Erythroblast (primary cell): ENCODE measurements around the gene CCNG2.

Experiments
- DNase-seq, 2 experiments: peaks; one replicate each; lab custom pipeline; 2025; lab: John Stamatoyannopoulos, UW
- GATA1 ChIP-seq: IDR thresholded peaks from 2 replicates; pipeline ENCODE4 v1.6.1; 2011; ENCODE audit warnings: low read depth, mild to moderate bottlenecking, control low read depth, low read length, moderate library complexity
- POLR2A ChIP-seq: IDR thresholded peaks from 2 replicates; pipeline ENCODE4 v1.6.1; 2011; ENCODE audit warnings: mild to moderate bottlenecking, low read length

Gene CCNG2, protein sequence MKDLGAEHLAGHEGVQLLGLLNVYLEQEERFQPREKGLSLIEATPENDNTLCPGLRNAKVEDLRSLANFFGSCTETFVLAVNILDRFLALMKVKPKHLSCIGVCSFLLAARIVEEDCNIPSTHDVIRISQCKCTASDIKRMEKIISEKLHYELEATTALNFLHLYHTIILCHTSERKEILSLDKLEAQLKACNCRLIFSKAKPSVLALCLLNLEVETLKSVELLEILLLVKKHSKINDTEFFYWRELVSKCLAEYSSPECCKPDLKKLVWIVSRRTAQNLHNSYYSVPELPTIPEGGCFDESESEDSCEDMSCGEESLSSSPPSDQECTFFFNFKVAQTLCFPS

DNA sequence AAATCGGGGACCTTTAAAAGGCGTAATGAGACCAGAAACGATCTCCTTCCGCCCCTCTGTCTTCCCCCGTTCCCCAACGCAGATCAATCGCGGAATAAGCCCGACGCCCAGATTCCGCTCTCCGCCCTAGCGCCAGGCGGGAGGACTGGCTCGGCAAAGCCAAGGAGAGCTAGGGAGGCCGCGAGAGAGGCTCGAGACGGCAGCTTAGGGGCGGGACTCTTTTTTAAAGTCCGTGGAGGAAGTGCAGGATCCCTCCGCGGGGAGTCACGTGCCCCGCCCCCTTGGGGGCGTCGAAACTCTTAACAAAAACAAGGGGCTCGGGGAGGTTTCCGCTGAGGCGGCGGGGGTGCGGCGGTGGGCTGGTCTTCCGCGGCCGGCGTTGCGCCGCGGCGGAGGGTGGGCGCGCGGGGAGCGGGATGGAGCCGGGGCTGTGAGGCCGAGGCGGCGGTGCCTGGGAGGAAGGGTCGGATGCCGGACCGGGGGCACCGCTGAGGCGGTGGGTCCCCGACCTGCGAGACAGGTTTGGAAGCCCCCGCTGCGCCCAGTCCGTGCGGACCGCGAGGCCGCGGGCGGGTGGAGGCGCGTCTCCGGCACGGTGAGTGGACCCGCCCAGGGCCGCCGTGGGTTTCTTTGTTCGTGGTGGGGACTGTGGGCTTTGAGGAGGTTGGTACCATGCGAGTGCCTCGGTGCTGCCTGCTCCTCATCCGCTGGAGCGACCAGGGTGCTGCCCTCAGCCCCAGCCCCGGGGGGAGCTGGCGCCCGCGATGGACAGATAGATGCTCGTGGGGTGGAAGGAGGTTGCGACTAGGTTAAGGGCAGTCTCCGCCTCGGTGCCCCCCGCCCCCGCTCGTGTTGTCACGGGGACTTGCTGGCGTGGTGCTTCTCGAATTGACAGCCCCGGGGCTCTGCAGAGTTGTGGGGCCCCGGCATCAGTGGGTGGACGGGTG is at the start of gene CCNG2:
CCNG2 (plus strand) TSS at position 296 of the 947 bp plus-strand sequence. CDS start 1,326 bp downstream, outside the sequence.
- peak; percentile 92 to 93 for DNase-seq
- no peak for TF ChIP-seq GATA1
- TF ChIP-seq POLR2A: peak; percentile 11

DNA sequence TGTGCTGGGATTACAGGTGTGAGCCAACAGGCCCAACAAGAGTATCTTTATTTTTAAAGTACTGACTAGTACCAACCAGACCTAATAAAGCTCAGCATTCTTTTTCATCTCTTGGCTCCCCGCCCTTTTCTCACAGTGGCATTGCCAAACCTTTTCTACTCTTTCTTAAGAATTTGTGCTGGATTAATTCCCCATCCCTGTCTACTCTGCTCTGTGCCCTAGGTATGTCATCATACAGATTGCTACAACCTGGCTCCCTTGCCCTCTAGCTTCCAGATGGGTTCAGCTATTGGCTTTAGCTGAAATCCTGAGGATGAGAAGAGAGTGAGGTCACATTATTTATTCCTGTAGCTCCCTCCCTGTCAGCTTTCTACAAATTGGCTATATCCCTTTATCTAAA is 46.3 kb upstream of the CCNG2 start:
- no peak for TF ChIP-seq POLR2A
- TF ChIP-seq GATA1: no peak
- DNase-seq: no peak

DNA sequence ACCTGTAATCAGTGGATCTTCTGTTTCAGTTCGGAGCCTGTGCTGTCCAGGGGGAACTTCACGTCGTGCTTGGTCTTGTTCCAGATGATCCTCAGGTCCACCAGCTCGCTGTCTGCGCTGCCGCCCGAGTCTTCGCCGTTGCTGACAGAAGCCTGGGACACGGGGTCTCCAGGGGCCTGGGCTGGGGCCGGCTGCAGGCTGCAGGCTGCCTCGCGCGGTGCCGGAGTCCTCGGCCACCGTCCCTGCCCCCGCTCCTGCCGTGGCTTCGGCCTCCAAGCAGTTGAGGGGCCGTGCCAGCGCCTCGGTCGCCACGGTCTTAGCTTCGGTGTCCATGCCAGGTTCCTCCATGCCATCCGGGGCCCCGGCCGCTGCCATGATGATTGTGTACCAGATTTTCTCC is 43.9 kb upstream of the CCNG2 start:
- TF ChIP-seq GATA1: no peak
- DNase-seq: no peak

DNA sequence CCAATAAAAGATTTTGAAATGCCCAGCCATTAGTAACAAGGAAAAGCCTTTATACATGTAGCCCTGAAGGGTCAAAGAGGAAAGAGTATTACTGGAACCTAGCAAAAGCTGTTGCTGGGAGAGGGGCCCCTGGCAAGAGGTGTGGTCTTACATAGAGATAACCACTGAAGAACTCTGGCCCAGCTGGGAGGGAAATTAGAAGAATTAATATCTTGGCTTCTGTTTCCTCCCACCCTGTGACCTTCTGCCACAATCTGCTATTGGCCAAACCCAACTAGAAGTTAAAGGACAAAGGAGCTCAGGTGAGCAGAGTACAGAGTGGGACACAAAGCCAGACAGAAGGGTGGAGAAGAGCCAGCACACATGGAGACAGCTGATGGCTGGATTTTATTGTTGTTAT is 39.3 kb upstream of the CCNG2 start:
- TF ChIP-seq POLR2A (no peak), GATA1 (no peak)
- DNase-seq: peak in 1 of 2 experiments; percentile 8

DNA sequence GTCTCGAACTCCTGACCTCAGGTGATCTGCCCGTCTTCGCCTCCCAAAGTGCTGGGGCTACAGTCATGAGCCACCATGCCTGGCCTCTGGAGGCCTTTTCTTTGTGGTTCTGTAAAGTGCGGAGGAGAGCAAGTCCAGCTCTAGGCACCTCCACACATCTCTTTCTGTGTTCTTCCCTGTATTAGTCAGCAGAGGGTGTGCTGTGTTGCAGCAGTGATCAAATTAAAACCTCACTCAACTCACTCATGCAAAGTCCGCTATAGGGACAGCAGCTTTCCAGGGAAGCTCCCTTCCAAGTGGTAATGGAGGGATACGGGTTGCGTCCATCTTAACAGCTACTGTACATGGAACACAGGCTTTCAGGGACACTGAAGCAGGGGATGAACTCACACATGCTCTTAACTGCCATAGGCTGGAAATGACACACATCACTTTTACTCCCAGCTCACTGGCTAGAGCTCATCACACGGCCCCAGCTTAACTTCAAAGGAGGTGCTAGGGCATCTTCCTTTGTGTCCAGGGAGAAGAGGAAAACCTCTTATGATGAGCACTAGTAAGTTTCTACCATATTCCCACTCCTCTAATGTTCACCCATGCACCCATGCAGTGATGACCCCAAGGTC is 36.0 kb upstream of the CCNG2 start:
- DNase-seq: no peak
- TF ChIP-seq GATA1 (no peak), POLR2A (no peak)

DNA sequence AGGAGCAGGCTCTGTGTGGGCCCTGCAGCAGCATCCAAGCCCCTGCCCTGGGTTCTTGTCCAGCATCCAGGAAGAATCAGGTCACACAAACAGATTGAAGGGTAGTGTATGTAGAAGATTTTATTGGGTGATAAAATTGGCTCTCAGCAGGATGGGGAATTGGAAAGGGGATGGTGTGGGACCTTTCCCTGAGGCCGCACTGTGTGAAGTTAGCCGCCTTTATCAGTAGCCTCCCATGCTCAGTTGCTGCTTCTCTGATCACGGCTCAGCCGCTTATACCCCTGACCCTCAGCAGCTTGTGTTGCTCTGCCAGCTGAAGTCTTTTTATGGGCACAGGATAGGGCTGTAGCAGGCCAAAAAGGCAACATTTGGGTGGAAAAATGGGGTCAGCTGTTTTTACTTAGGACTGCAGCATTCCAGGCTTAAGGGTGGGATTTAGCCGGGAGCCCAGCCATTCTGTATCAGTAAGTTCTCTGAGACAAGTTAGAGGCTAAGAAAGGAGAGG is 35.2 kb upstream of the CCNG2 start:
- TF ChIP-seq GATA1 (no peak), POLR2A (no peak)
- no peak for DNase-seq

DNA sequence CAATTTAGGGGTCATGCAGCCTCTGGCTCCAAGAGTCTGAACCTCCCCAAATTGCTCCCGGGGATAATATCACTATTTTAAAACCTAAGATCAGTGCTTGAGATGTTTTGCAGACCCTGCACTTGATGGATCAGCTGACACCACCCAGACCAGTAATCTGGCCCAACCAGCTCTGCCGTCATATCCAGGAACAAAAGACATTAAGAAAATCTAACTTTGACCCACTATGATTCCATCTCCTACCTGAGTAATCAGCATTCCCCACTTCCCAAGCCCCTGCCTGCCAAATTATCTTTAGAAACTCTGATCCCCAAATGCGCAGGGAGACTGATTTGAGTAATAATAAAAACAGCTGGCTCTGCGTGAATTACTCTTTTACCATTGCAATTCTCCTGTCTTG is 34.4 kb upstream of the CCNG2 start:
- no peak for DNase-seq
- TF ChIP-seq GATA1 (no peak), POLR2A (no peak)

DNA sequence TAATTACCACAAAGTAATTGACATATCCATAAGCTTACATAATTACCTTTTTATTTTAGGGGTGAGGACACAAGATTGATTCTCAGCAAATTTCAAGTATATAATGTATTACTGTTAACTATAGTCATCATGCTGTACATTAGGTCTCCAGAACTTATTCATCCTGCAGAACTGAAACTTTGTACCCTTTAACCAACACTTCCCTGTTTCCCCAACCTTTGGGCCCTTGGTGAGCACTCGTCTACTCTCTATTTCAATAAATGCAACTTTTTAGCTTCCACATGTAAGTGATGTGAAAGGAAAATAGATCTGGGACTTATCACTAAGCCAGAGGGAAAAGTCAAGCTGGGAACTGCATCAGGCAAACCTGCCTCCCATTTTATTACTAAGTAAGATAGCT is 33.6 kb upstream of the CCNG2 start:
- no peak for DNase-seq
- TF ChIP-seq POLR2A (no peak), GATA1 (no peak)

DNA sequence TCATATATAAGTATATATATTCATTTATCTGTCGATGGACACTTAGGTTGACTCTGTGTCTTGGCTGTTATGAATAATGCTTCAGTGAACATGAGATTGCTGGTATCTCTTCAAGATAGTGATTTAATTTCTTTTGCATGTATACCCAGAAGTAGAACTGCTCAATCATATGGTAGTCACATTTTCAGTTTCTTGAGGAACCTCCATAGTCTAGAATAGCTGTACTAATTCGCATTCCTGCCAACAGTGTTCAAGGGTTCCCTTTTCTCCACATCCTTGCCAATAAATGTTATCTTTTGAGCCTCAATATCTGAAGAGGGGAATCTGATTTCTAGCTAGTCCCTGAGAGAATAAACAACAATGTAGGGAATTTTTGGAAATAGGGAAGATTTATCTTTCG is 32.4 kb upstream of the CCNG2 start:
- TF ChIP-seq POLR2A: no peak
- no peak for TF ChIP-seq GATA1
- DNase-seq: no peak

DNA sequence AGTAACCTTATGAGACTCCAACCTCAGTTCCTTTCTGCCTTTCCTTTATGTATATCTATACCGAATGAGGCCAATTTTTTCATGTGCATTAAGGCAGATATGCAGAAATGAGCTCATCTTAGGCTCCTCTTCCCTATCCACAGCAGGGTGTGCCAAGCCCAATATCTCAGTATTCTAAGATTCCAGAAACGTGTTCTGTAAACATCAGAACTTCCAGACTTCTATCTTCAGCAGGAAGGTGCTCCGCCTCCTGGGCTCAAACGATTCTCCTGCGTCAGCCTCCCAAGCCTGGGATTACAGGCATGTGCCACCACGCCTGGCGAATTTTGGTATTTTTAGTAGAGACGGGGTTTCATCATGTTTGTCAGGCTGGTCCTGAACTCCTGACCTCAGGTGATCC is 31.0 kb upstream of the CCNG2 start:
- no peak for DNase-seq
- TF ChIP-seq POLR2A (no peak), GATA1 (no peak)

DNA sequence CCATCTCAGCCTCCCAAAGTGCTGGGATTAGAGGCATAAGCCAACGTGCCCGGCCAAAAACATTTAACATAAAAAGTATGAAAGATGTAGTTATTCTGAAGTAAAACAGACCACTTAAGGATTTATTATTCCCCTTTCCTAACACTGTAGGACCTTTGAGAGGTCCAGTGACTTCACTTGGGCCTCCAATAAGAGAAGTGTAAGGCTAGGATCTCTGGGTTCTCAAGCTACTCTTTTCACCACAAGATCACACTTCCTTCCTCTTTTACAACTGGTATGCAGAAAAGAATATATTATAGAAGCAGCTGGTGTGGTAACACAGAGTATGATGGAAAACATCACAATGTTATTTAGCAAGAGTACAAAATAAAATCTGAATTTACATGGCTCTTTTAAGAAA is 30.2 kb upstream of the CCNG2 start:
- no peak for DNase-seq
- no peak for TF ChIP-seq POLR2A

DNA sequence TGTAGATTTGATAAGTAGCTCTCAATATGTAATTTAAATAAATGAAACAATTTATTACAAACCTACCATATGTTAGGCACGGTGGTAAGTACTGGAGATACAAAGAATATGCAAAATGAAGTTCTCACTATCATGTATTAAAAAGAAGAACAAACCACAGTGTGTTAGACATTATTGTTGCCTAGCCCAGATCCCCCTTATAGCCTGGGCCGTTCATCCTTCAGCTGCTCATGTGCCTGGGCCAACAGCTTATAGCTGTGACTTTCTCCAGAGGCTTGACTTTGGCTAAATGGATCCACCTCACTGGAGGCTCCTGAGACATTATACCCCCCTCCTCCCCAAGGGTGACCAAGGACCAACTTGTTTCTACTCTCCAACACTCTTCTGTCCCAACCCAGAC is 29.8 kb upstream of the CCNG2 start:
- TF ChIP-seq GATA1: no peak
- TF ChIP-seq POLR2A: no peak
- no peak for DNase-seq

DNA sequence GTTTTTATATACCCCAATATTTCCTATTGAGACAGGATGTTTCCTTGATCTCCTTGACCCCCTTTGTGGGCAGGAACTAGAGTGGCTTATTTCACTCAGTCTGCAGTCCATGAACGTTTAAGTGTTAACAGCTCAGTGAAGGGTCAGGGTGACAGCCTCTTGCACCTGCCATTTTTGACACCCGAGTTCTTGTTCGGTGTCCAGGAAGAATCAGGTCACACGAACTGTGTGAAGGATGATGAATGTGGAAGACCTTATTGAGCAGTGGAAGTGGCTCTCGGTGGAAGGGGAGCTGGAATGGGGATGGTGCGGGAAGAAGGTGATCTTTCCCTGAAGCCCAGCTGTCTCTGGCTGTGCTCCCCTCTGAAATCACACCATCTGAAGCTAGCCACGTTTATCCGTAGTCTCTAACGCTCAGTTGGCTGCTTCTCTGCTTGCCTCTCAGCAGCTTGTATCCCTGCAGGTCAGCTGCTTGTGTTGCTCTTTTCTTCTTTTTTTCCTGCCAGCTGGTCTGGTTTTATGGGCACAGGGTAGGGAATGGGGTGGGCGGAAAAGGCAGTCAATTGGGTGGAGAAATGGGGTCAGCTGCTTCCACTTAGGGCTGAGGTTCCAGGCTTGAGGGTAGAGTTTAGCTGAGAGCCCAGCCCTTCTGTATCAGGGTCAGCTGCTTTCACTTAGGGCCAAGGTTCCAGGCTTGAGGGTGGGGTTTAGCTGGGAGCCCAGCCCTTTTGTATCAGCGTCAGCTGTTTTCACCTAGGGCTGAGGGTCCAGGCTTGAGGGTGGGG is 29.0 kb upstream of the CCNG2 start:
- no peak for DNase-seq
- TF ChIP-seq POLR2A: no peak
- TF ChIP-seq GATA1: no peak
